K562 (cell line): ENCODE measurements around the gene MBD6. TPM values are rescaled to one million over a fixed set of nuclear protein-coding genes. Genes with fewer than 3 reads are reported as not detected.

Source experiments
- ATAC-seq: fragments of 200-7000 bp; cut with Tn5 transposase; 3 replicates; pipeline ENCODE4 v1.9.1; 2020; ENCODE audit warnings: moderate library complexity
- BruUV-seq: library from RNA; stranded (reverse); fragments of 400-500 nt; replicated peaks from 2 replicates; lab custom pipeline; 2021; lab: Mats Ljungman, UMichigan
- CTCF ChIA-PET: fragments of 300-600 bp; formaldehyde crosslinking; extraction: SDS; loops from one replicate; lab custom pipeline; 2021; ENCODE audit warnings: low intra/inter-chr PET ratio; lab: Yijun Ruan, JAX
- POLR2A ChIA-PET: fragments of 300-600, 350-650 bp; sonication (Branson Sonifier 250); formaldehyde crosslinking; extraction: SDS; loops from one replicate; lab custom pipeline; 2021; ENCODE audit warnings: antibody characterized with exemption, inconsistent platforms; lab: Yijun Ruan, JAX
- DNase-seq, 4 experiments: peaks; one replicate each; pipeline versions ENCODE4 v3.0.0 to v3.0.0-alpha.2; 2011 to 2018; ENCODE audit warnings: low spot score in 3 of 4, mixed read lengths in 3 of 4; ENCODE audit errors: extremely low read depth in 1 of 4
- FAIRE-seq: peaks from 2 replicates; lab custom pipeline; 2011; peaks lifted over from hg19 to GRCh38; lab: Jason Lieb, UNC
- H2AFZ ChIP-seq: 2 replicates; pipeline ENCODE4 v1.6.0; 2011; ENCODE audit warnings: low read depth, low read length, control low read depth, inconsistent platforms
- H3K27ac ChIP-seq: fragments of 200-600 bp; 3 replicates; pipeline ENCODE4 v1.8.0; 2011; ENCODE audit warnings: low read depth, mild to moderate bottlenecking, control low read depth, inconsistent platforms, low read length, moderate library complexity, mixed read lengths; ENCODE audit errors: extremely low read depth
- H3K27me3 ChIP-seq, 2 experiments: fragments of 300-600 bp in 1 of 2; 2 replicates in 1 of 2; 3 replicates in 1 of 2; pipeline versions ENCODE4 v1.6.0 to v1.8.0; 2011; ENCODE audit warnings: inconsistent platforms in 2 of 2, low read length in 2 of 2, mild to moderate bottlenecking in 1 of 2, mixed read lengths in 1 of 2, moderate library complexity in 1 of 2; ENCODE audit not compliant: control insufficient read depth in 2 of 2, insufficient read depth in 2 of 2
- H3K36me3 ChIP-seq: fragments of 300-600 bp; 3 replicates; pipeline ENCODE4 v1.8.0; 2011; ENCODE audit warnings: mild to moderate bottlenecking, low read length, inconsistent platforms; ENCODE audit not compliant: control insufficient read depth, insufficient read depth
- H3K4me1 ChIP-seq, 2 experiments: fragments of 200-600 bp in 1 of 2; replicated peaks in 1 of 2; 2 replicates in 1 of 2; 3 replicates in 1 of 2; pipeline versions ENCODE4 v1.5.1 to v1.8.0; 2011; ENCODE audit warnings: inconsistent platforms in 2 of 2, low read length in 2 of 2, mild to moderate bottlenecking in 1 of 2, mixed read lengths in 1 of 2, moderate library complexity in 1 of 2; ENCODE audit not compliant: control insufficient read depth in 2 of 2, insufficient read depth in 2 of 2
- H3K4me2 ChIP-seq: 2 replicates; pipeline ENCODE4 v1.6.1; 2011; ENCODE audit warnings: low read length, control low read depth, inconsistent platforms, mixed read lengths; ENCODE audit not compliant: insufficient read depth
- H3K4me3 ChIP-seq: fragments of 200-600 bp; sonication (generic), shearing (Covaris generic); 2 replicates; pipeline ENCODE4 v1.5.1; 2016; ENCODE audit warnings: control low read depth, inconsistent platforms
- H3K79me2 ChIP-seq: fragments of 200-600 bp; 3 replicates; pipeline ENCODE4 v1.8.0; 2011; ENCODE audit warnings: low read length, inconsistent platforms; ENCODE audit not compliant: control insufficient read depth, insufficient read depth
- H3K9ac ChIP-seq, 2 experiments: 2 replicates each; pipeline versions ENCODE4 v1.6.0 to v1.6.1; 2011; ENCODE audit warnings: low read depth in 2 of 2, low read length in 2 of 2, control low read depth in 1 of 2, inconsistent platforms in 1 of 2, mild to moderate bottlenecking in 1 of 2, mixed read lengths in 1 of 2; ENCODE audit not compliant: insufficient read depth in 1 of 2
- H3K9me1 ChIP-seq: one replicate; pipeline ENCODE4 v1.6.0; 2011; ENCODE audit warnings: inconsistent platforms, mild to moderate bottlenecking, low read length, moderate library complexity; ENCODE audit not compliant: control insufficient read depth, insufficient read depth
- H3K9me3 ChIP-seq: replicated peaks from 2 replicates; pipeline ENCODE4 v1.5.1; 2011; ENCODE audit warnings: low read depth, low read length, inconsistent platforms; ENCODE audit not compliant: control insufficient read depth, insufficient read depth
- H4K20me1 ChIP-seq: replicated peaks from 2 replicates; pipeline ENCODE4 v1.6.1; 2011; ENCODE audit warnings: low read length, inconsistent platforms, mixed read lengths; ENCODE audit not compliant: control insufficient read depth, insufficient read depth
- CBFA2T3 ChIP-seq: fragments of 450-650 bp; IDR thresholded peaks from 2 replicates; pipeline ENCODE4 v1.6.1; 2017
- GATAD2A ChIP-seq: fragments of 450-650 bp; IDR thresholded peaks from 2 replicates; pipeline ENCODE4 v1.6.1; 2017
- KHSRP ChIP-seq: fragments of 450-650 bp; IDR thresholded peaks from 2 replicates; pipeline ENCODE4 v1.6.1; 2017
- MCM2 ChIP-seq: fragments of 450-650 bp; IDR thresholded peaks from 2 replicates; pipeline ENCODE4 v1.6.1; 2017; ENCODE audit warnings: low read depth, mild to moderate bottlenecking
- NONO ChIP-seq, 2 experiments: fragments of 200-400 bp in 1 of 2; fragments of 450-650 bp in 1 of 2; formaldehyde crosslinking in 1 of 2; IDR thresholded peaks; 2 replicates each; pipeline ENCODE4 v1.6.1; 2017; ENCODE audit warnings: low read depth in 2 of 2, mild to moderate bottlenecking in 2 of 2, moderate library complexity in 2 of 2, low read length in 1 of 2
- PATZ1 ChIP-seq: fragments of 250-450 bp; sonication (Bioruptor Pico); IDR thresholded peaks from 2 replicates; pipeline ENCODE4 v1.5.0; 2020; ENCODE audit warnings: mild to moderate bottlenecking, borderline replicate concordance
- POLR2A ChIP-seq: fragments of 450-650 bp; conservative IDR thresholded peaks from 2 replicates; pipeline ENCODE4 v1.6.1; 2016
- POLR2AphosphoS2 ChIP-seq: IDR thresholded peaks from 2 replicates; pipeline ENCODE4 v1.6.1; 2012; ENCODE audit warnings: low read length, improper control_type of control experiment
- POLR2B ChIP-seq: fragments of 450-650 bp; IDR thresholded peaks from 2 replicates; pipeline ENCODE4 v1.6.1; 2018; ENCODE audit warnings: low read depth; ENCODE audit not compliant: partially characterized antibody
- RBFOX2 ChIP-seq: fragments of 200-400 bp; formaldehyde crosslinking; IDR thresholded peaks from 2 replicates; pipeline ENCODE4 v1.6.1; 2017; ENCODE audit warnings: low read depth, mild to moderate bottlenecking, low read length, moderate library complexity
- SP1 ChIP-seq: sonication (generic); formaldehyde crosslinking; IDR thresholded peaks from 2 replicates; pipeline ENCODE4 v1.8.1; 2022; ENCODE audit warnings: mild to moderate bottlenecking, missing genetic modification reagents
- ZNF134 ChIP-seq: fragments of 250-450 bp; sonication (Bioruptor Pico); conservative IDR thresholded peaks from 2 replicates; pipeline ENCODE4 v1.4.0; 2020
- WGBS: fragments of 100-300 bp; shearing (Covaris generic); methylation state at CpG from one replicate; pipeline ENCODE4 v1.1.6; 2016; ENCODE audit warnings: low coverage, mixed read lengths; ENCODE audit not compliant: insufficient coverage; ENCODE audit errors: missing lambda C conversion rate; 5-methylcytosine and 5-hydroxymethylcytosine counted together
- in situ Hi-C: fragments of 300-500 bp; cut with MboI; formaldehyde crosslinking; loops from 4 replicates; pipeline ENCODE4 v1.15.0; 2018; ENCODE audit warnings: inconsistent platforms, mixed read lengths
- intact Hi-C: fragments of 100-400 bp; cut with micrococcal nuclease; formaldehyde crosslinking; loops from 2 replicates; pipeline ENCODE4 v1.14.2; 2022
- polyA plus RNA-seq, 8 experiments: library from polyadenylated mRNA; depleted of rRNA in 4 of 8; stranded (reverse) in 5 of 8; unstranded in 3 of 8; fragments of >200 nt; fragmentation: Nextera tagmentation in 2 of 8; fragmentation: Illumina TruSeq in 1 of 8; extraction: Ambion mirVana in 2 of 8; extraction: Trizol in 1 of 8; gene quantifications; 2 replicates each; pipeline versions ENCODE4 v1.2.1 to v1.2.3, GENCODE V29; 2011 to 2014; ENCODE audit warnings: inconsistent platforms in 1 of 8, missing spikeins in 1 of 8
- total RNA-seq, 7 experiments: library from RNA; depleted of rRNA in 6 of 7; stranded (reverse); fragments of >200 nt in 6 of 7; fragmentation: Illumina TruSeq in 2 of 7; extraction: Trizol in 2 of 7; gene quantifications; 2 replicates each; pipeline versions ENCODE4 v1.2.1 to v1.2.3, GENCODE V29; 2011 to 2021; ENCODE audit warnings: low replicate concordance in 1 of 7
- TF ChIP-seq, protein P1 (sequence below): sonication (generic); formaldehyde crosslinking; IDR thresholded peaks from 2 replicates; pipeline ENCODE4 v1.8.0; 2022; ENCODE audit warnings: missing genetic modification reagents, mild to moderate bottlenecking, borderline replicate concordance

MBD6 gene
- total and polyA plus RNA-seq, 9 of the 15 experiments (the other 6 are each of a cell fraction or from before 2014, with no cell fraction given): 2.0 to 54.8 (median 3.8) TPM

- H3K4me3 ChIP-seq: no peak overlapping the region
- 95% methylated on average over 12 of the region's 12 CpGs for WGBS
- no peak for FAIRE-seq
Observed at GRCh38 chr12:57497223-57498131, 25.1 kb upstream of the MBD6 start.

More at GRCh38 chr12:57497223-57498131, 25.1 kb upstream of the MBD6 start:
- ATAC-seq: peak; percentile 23
- BruUV-seq: TSS peak; percentile 14
- H4K20me1 ChIP-seq: 0 out of 2 replicates have a peak, but pooled peaks cover 6% of the 10 kb centered on the region
- H3K27me3 ChIP-seq: no peaks in the 10 kb centered on the region
- TF ChIP-seq GATAD2A (no peak), ZNF134 (CRISPR knock-in tag) (no peak), RBFOX2 (peak; percentile 59), SP1 (CRISPR knock-in tag) (no peak), CBFA2T3 (no peak), POLR2B (peak; percentile 66), PATZ1 (CRISPR knock-in tag) (no peak), POLR2A (peak; percentile 61), KHSRP (no peak), NONO (IDR thresholded peaks at IDR 0.05; ENCODE audit: low read depth in 2 of 2, low read length in 1 of 2) (no peak), POLR2AphosphoS2 (0 out of 2 replicates have a peak, but pooled peaks have one; percentile 46), MCM2 (no peak)
- TF ChIP-seq, protein P1, sequence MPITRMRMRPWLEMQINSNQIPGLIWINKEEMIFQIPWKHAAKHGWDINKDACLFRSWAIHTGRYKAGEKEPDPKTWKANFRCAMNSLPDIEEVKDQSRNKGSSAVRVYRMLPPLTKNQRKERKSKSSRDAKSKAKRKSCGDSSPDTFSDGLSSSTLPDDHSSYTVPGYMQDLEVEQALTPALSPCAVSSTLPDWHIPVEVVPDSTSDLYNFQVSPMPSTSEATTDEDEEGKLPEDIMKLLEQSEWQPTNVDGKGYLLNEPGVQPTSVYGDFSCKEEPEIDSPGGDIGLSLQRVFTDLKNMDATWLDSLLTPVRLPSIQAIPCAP (CRISPR knock-in tag): no peak
- no peak overlapping the region for H2AFZ ChIP-seq
- peaks cover 9% of the 10 kb centered on the region; the same call in 1 of the 3 replicates for H3K79me2 ChIP-seq
- H3K9me3 ChIP-seq: 0 out of 2 replicates have a peak, but pooled peaks cover 3% of the 10 kb centered on the region
- in situ Hi-C loops: no loop called here
- POLR2A ChIA-PET: interaction anchor here (0.6 to 1.8 kb wide), 12 partner anchors 8 to 271 kb away, joined by 3 to 9 read pairs (median 4); partner anchors contain the start of gene DDIT3
- no peaks in the 10 kb centered on the region for H3K4me1 ChIP-seq
- CTCF ChIA-PET: no interaction called here
- intact Hi-C loops: no loop called here
- no peak overlapping the region for H3K27ac ChIP-seq
- DNase-seq: no peak
- H3K9me1 ChIP-seq: peaks cover 6% of the 10 kb centered on the region
- H3K4me2 ChIP-seq: no peak overlapping the region
- no peak overlapping the region for H3K9ac ChIP-seq
- peaks cover 69% of the 10 kb centered on the region for H3K36me3 ChIP-seq
